Measurements from ENCODE around the gene OCA2.
"Not testable (repeated sequence)": the region's sequence is repeated elsewhere in the genome, so short reads cannot be mapped to it uniquely, and the experiment has no call there.

Gene OCA2

DNA sequence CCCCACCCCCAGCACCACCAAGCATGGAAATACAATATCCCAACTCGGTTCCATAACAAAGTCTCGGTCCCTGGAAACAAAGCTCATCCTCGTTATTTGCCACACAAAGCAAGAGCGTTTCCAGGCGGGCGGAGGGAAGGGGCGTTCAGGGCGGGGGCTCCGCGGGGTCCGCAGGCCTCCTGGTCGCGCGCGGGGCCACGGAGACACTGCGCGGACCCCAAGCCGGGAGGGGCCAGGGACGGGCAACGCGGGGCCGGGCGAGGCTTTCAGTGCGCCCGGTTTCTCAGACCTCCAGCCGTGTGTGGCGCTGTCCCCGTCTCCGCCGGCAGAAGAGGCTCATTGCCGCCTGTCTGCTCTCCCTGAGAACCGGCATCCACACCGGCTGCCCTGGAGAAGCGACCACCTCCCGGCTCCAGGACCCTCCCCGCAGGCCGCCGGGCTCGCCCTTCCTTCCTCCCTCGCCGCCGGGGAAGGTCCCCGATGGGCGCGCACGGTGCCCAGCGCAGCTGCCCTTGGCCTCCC is 329.0 kb downstream of the OCA2 start:
- DNase-seq (ENCODE audit: low read depth), result no peak

DNA sequence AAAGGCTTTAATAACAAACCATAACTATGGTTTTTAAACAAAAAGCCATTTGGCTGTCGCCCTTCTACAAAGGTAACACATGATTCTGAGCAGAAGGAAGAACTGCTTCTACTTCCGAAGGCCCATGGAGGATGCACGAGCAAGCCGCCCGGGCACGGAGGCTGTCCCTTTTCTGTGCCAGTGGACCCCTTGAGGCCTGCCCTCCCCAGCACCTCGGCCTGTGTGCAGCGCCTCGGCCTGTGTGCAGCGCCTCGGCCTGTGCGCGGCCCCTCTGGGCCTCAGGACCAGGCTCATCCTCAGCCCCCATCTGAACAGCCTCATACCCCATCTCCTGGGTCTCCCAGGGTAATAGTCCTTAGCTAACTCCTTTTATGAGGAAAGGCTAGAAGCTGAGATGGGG is 329.5 kb downstream of the OCA2 start:
- no peak for DNase-seq (ENCODE audit: low read depth)

GRCh38 chr15:27768732-27769475 is 330.2 kb downstream of the OCA2 start:
- DNase-seq (ENCODE audit: low read depth), result no peak

DNA sequence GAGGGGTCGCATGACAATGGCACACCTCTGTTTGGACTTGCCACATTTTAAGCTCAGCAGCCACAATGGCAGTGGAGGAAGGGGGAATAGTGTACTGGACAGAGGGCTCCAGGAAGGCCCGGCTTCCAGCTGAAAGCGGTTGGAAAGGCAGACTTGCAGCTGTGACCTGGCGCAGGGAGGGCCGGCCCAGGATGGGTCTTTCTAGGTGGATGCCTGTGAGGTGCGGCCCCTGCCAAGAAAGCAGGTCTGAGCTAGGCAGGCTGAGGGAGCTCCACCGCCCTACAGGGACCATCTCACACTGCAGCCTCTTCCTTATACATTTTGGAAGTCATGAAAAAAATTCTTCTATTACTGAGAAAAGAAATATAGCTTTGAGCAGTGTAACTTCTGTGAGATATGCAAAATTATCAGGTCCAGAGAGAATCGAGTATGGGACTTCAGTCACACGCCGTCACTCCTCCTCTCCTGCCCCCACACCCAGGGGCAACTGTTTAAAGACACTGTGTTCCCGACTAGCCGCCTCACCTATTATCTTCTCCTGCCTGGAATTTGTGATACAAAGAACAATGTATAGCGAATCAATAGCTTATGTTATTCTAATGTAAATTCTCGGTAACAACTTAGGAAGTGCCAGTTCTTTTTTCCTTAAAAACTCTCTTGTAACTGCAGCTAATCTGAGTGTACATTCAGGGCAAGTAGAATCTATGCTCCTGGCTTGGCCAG is 331.0 kb downstream of the OCA2 start:
- no peak for DNase-seq (ENCODE audit: low read depth)

- not testable (repeated sequence) for DNase-seq (ENCODE audit: low read depth)
Measured at GRCh38 chr15:27767430-27767829, 331.7 kb downstream of the OCA2 start.

GRCh38 chr15:27764339-27764738 is 334.8 kb downstream of the OCA2 start:
- DNase-seq (ENCODE audit: low read depth), result no peak

- no peak for DNase-seq (ENCODE audit: low read depth)
Measured at GRCh38 chr15:27763514-27763913, 335.6 kb downstream of the OCA2 start.

GRCh38 chr15:27762471-27762870 is 336.6 kb downstream of the OCA2 start:
- DNase-seq (ENCODE audit: low read depth), result no peak

DNA sequence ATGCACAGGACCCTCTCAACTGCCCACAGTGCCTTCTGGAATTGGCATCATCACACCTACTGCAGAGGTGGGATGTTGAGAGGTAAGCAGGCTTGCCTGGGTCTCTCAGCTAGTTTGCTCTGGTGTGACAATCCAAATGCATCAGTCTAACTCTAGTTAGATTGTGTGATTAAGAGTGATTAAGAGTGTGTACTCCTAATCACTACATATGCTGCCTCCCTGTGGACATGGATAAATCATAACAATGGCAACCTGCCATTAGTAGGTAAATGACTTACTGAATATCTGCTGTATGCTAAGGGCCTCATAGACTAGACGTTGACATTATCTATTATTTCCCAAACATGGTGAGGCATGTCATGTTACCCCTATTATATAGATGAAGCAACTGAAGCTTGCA is 342.1 kb downstream of the OCA2 start:
- DNase-seq (ENCODE audit: low read depth), result no peak

DNA sequence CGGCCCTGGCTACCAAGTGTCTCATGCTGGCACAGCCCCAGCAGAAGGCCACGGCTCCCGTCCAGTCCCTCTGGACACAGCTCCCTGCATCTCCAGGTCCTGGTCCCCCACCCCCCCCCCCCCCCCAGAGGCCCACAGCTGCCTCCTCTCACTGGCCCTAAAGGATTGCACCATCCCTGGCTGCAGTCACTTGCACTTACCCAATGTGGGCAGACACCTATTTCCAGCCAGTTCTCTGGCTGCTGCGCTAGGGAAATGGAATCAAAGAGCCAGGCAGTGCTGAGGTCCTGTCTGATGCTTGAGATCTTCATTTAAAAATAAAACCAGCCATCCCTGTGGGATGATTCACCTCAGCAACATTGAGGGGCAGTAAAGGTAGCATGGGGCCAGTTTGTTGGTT is 346.4 kb downstream of the OCA2 start:
- DNase-seq (ENCODE audit: low read depth), result no peak

GRCh38 chr15:27747997-27748396 is 351.1 kb downstream of the OCA2 start:
- DNase-seq (ENCODE audit: low read depth), result no peak

- no peak for DNase-seq (ENCODE audit: low read depth)
Measured at GRCh38 chr15:27746401-27746955, 352.6 kb downstream of the OCA2 start.

DNA sequence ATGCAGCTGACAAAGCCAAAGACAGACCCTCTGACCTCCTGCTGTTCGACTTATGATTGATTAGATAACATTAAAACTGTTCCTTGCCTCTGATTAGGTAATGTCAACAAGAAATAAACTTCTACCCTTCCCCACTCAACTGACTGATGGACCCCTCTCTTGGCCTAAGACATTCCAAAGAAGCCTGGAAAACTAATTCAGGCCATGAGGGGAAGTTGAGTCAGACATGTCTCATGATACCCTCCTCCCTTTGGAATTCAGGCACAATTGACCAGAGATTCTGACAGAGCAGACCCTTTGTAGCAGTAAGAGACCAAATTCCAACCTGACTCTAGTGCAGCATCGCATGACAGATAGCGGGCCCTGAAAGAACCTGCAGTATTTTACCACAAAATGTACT is 354.5 kb downstream of the OCA2 start:
- no peak for DNase-seq (ENCODE audit: low read depth)

GRCh38 chr15:27743638-27744037 is 355.5 kb downstream of the OCA2 start:
- DNase-seq (ENCODE audit: low read depth), result no peak

- DNase-seq (ENCODE audit: low read depth), result no peak
Measured at GRCh38 chr15:27742751-27743477, 356.2 kb downstream of the OCA2 start.

GRCh38 chr15:27741226-27741860 is 357.8 kb downstream of the OCA2 start:
- DNase-seq (ENCODE audit: low read depth), result no peak

DNA sequence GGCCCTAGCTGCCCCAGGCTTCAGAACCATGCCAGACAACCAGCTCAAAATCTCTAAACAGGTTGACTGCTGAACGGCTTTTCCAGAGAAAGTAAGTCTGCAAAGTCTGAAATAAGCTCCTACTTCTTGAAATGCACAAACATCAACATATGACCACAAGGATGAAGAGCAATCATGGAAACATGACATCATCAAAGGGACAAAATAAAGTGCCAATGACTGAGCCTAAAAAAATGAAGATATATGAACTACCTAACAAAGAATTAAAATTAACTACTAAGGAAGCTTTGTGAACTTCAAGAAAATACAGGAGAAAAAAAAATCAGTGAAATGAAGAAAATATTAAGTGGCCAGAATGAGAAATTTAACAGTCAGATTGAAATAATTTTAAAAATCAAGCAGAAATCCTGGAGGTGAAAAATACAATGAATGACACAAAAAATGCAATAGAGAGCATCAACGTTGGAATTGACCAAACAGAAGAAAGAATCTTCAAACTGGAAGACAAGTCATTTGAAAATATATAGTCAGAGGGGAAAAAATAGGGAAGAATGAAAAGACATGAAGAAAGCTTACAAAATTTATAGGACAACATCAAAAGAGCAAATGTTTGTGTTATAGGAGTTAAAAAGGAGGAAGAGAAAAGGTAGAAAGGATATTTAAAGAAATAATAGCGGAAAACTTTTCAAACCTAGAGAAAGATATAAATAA is 364.2 kb downstream of the OCA2 start:
- no peak for DNase-seq (ENCODE audit: low read depth)

GRCh38 chr15:27731776-27732175 is 367.3 kb downstream of the OCA2 start:
- no peak for DNase-seq (ENCODE audit: low read depth)

DNA sequence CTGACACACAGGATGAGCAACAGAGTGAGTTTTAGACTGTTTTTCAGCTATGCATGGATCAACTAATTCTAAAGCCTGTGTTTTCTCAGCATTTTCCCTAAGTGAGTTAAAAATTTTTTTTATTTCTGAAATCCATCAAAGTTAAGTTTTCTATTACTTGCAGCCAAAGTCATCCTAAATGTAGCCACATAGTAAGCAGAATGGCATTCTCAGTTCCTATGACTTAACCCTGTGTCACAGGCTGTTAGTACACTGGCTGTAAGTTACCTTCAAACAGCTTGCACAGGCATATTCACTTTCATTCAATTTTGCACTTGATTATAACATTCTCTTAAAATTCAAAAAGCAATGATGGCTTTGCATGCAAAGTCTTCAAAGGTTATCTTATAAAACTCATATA is 368.2 kb downstream of the OCA2 start:
- no peak for DNase-seq (ENCODE audit: low read depth)

DNA sequence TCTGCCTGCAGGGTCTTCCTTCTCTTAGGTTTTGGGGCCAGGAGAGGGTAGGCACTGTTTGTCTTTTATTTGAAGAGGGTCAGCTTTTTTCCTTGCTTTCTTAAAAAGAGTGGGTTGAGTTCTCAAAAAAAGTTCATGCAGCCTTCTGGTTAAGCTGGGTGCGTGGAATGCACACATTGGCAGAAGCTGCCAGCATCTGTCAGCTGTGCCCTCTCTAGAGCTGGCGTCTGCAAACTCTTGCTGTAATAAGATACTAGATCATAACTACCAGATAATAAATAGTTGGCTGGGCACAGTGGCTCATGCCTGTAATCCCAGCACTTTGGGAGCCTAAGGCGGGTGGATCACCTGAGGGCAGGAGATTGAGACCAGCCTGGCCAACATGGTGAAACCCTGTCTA is 373.4 kb downstream of the OCA2 start:
- DNase-seq (ENCODE audit: low read depth), result no peak

GRCh38 chr15:27723821-27724220 is 375.3 kb downstream of the OCA2 start:
- DNase-seq (ENCODE audit: low read depth), result no peak
